Fibroblast of lung (primary cell): Measurements from ENCODE around the gene MRPL55. TPM values are rescaled to one million over a fixed set of nuclear protein-coding genes. Genes with fewer than 3 reads are reported as not detected.

Source experiments
- DNase-seq, 2 donors: peaks; one replicate each; pipeline versions ENCODE4 v3.0.0 to v3.0.0-alpha.2; 2010; ENCODE audit warnings: low read depth in 2 of 2
- H2AFZ ChIP-seq: 2 replicates; pipeline ENCODE4 v1.5.1; 2012; ENCODE audit warnings: low read length, control low read depth, inconsistent platforms
- H3K27ac ChIP-seq: 2 replicates; pipeline ENCODE4 v1.5.1; 2011; ENCODE audit warnings: low read length, control low read depth; ENCODE audit not compliant: insufficient read depth
- H3K27me3 ChIP-seq: 2 replicates; pipeline ENCODE4 v1.5.1; 2011; ENCODE audit warnings: mild to moderate bottlenecking, low read length; ENCODE audit not compliant: control insufficient read depth, insufficient read depth
- H3K36me3 ChIP-seq: 2 replicates; pipeline ENCODE4 v1.5.1; 2011; ENCODE audit warnings: low read length; ENCODE audit not compliant: control insufficient read depth, insufficient read depth
- H3K4me1 ChIP-seq: 2 replicates; pipeline ENCODE4 v1.5.1; 2011; ENCODE audit warnings: low read length; ENCODE audit not compliant: control insufficient read depth, insufficient read depth; ENCODE audit errors: extremely low read depth
- H3K4me2 ChIP-seq: 2 replicates; pipeline ENCODE4 v1.5.1; 2011; ENCODE audit warnings: low read length, control low read depth; ENCODE audit not compliant: insufficient read depth; ENCODE audit errors: extremely low read depth
- H3K4me3 ChIP-seq, 4 experiments: fragments of 200-600 bp in 1 of 4; sonication (generic) in 1 of 4; replicated peaks in 1 of 4; 2 replicates each; pipeline ENCODE4 v1.5.1; 2011 to 2016; ENCODE audit warnings: low read length in 4 of 4, low read depth in 3 of 4, mild to moderate bottlenecking in 3 of 4, control low read depth in 2 of 4, inconsistent platforms in 1 of 4, mixed read lengths in 1 of 4; ENCODE audit not compliant: insufficient read depth in 1 of 4; ENCODE audit errors: control extremely low read depth in 1 of 4
- H3K79me2 ChIP-seq: 2 replicates; pipeline ENCODE4 v1.5.1; 2012; ENCODE audit warnings: mild to moderate bottlenecking, low read length, inconsistent platforms; ENCODE audit not compliant: control insufficient read depth, insufficient read depth
- H3K9ac ChIP-seq: 2 replicates; pipeline ENCODE4 v1.5.1; 2011; ENCODE audit warnings: mild to moderate bottlenecking, low read length, control low read depth; ENCODE audit not compliant: insufficient read depth
- H3K9me3 ChIP-seq: 2 replicates; pipeline ENCODE4 v1.5.1; 2012; ENCODE audit warnings: low read depth, low read length; ENCODE audit not compliant: control insufficient read depth, insufficient read depth
- H4K20me1 ChIP-seq: 2 replicates; pipeline ENCODE4 v1.5.1; 2011; ENCODE audit warnings: low read length; ENCODE audit not compliant: control insufficient read depth, insufficient read depth; ENCODE audit errors: extremely low read depth
- CTCF ChIP-seq, 2 donors: IDR thresholded peaks in 1 of 2; conservative IDR thresholded peaks in 1 of 2; 1 replicate in 1 of 2; 2 replicates in 1 of 2; pipeline ENCODE4 v1.5.1; 2011 to 2012; ENCODE audit warnings: low read length in 2 of 2, control low read depth in 1 of 2, inconsistent platforms in 1 of 2, low read depth in 1 of 2, mild to moderate bottlenecking in 1 of 2
- EZH2 ChIP-seq: IDR thresholded peaks from 2 replicates; pipeline ENCODE4 v1.5.1; 2012; ENCODE audit warnings: low read length, control low read depth, mild to moderate bottlenecking; ENCODE audit errors: missing control alignments
- polyA plus RNA-seq, 2 donors: library from polyadenylated mRNA; depleted of rRNA in 1 of 2; stranded (reverse) in 1 of 2; unstranded in 1 of 2; fragments of >200 nt; gene quantifications; 2 replicates each; pipeline ENCODE4 v1.2.1, GENCODE V29; 2011 to 2012; ENCODE audit warnings: missing spikeins in 1 of 2
- total RNA-seq: library from RNA; depleted of rRNA; stranded (reverse); fragments of >200 nt; gene quantifications from 2 replicates; pipeline ENCODE4 v1.2.1, GENCODE V29; 2014

Gene MRPL55
- total and polyA plus RNA-seq, 2 donors (not counting 1 experiment from before 2014, with no cell fraction given) = 39.5 to 51.7 TPM

GRCh38 chr1:228097333-228098081, 11.6 kb downstream of the MRPL55 start:
- H3K27me3 ChIP-seq = no peaks in the 10 kb centered on the region
- TF ChIP-seq CTCF (conservative IDR thresholded peaks at IDR 0.05 in 1 of 2, IDR thresholded peaks at IDR 0.05 in 1 of 2; ENCODE audit: low read depth in 1 of 2, low read length in 2 of 2) = no peak
- no peak for TF ChIP-seq EZH2
- H3K9ac ChIP-seq = no peak overlapping the region
- no peak overlapping the region for H2AFZ ChIP-seq
- H3K27ac ChIP-seq = no peak overlapping the region
- H3K9me3 ChIP-seq = no peaks in the 10 kb centered on the region
- H3K36me3 ChIP-seq = peaks cover 46% of the 10 kb centered on the region
- H3K4me1 ChIP-seq = no peaks in the 10 kb centered on the region
- no peak overlapping the region for H3K4me2 ChIP-seq
- H3K79me2 ChIP-seq = peaks cover 86% of the 10 kb centered on the region
- H3K4me3 ChIP-seq = no peak overlapping the region
- peaks cover 11% of the 10 kb centered on the region for H4K20me1 ChIP-seq
- DNase-seq = no peak

GRCh38 chr1:228096416-228097332, 12.4 kb downstream of the MRPL55 start:
- Histone ChIP-seq H3K4me1 (no peaks in the 10 kb centered on the region), H3K79me2 (peaks cover 88% of the 10 kb centered on the region), H3K9ac (no peak overlapping the region), H3K27me3 (no peaks in the 10 kb centered on the region), H3K27ac (no peak overlapping the region), H2AFZ (no peak overlapping the region), H3K4me3 (no peak overlapping the region), H3K36me3 (peaks cover 49% of the 10 kb centered on the region), H4K20me1 (peaks cover 14% of the 10 kb centered on the region), H3K9me3 (no peaks in the 10 kb centered on the region), H3K4me2 (no peak overlapping the region)
- DNase-seq = no peak
- TF ChIP-seq EZH2 (no peak), CTCF (conservative IDR thresholded peaks at IDR 0.05 in 1 of 2, IDR thresholded peaks at IDR 0.05 in 1 of 2; ENCODE audit: low read depth in 1 of 2, low read length in 2 of 2) (no peak)

GRCh38 chr1:228095938-228096337, 13.2 kb downstream of the MRPL55 start:
- TF ChIP-seq EZH2 (no peak), CTCF (conservative IDR thresholded peaks at IDR 0.05 in 1 of 2, IDR thresholded peaks at IDR 0.05 in 1 of 2; ENCODE audit: low read depth in 1 of 2, low read length in 2 of 2) (no peak)
- H3K27ac ChIP-seq = no peak overlapping the region
- H3K27me3 ChIP-seq = no peaks in the 10 kb centered on the region
- H3K4me3 ChIP-seq = no peak overlapping the region
- H3K36me3 ChIP-seq = peaks cover 46% of the 10 kb centered on the region
- no peaks in the 10 kb centered on the region for H3K9me3 ChIP-seq
- DNase-seq = no peak
- no peaks in the 10 kb centered on the region for H3K4me1 ChIP-seq
- H3K4me2 ChIP-seq = no peak overlapping the region
- no peak overlapping the region for H2AFZ ChIP-seq
- no peak overlapping the region for H3K9ac ChIP-seq
- peaks cover 14% of the 10 kb centered on the region for H4K20me1 ChIP-seq
- peaks cover 93% of the 10 kb centered on the region for H3K79me2 ChIP-seq
